GM12878 (cell line): Measurements from ENCODE around the gene SEC24C. TPM values are rescaled to one million over a fixed set of nuclear protein-coding genes. Genes with fewer than 3 reads are reported as not detected.

Experiments used
- ATF7 ChIP-seq: fragments of 450-650 bp; IDR thresholded peaks from 2 replicates; pipeline ENCODE4 v1.6.1; 2016; ENCODE audit warnings: low read depth, mild to moderate bottlenecking
- DPF2 ChIP-seq: fragments of 450-650 bp; IDR thresholded peaks from 2 replicates; pipeline ENCODE4 v1.6.1; 2017; ENCODE audit warnings: mild to moderate bottlenecking
- GATAD2B ChIP-seq: fragments of 450-650 bp; conservative IDR thresholded peaks from 2 replicates; pipeline ENCODE4 v1.6.1; 2017; ENCODE audit warnings: low read depth, mild to moderate bottlenecking, moderate library complexity
- HDAC6 ChIP-seq: fragments of 200-600 bp; sonication (generic); IDR thresholded peaks from one replicate; pipeline ENCODE4 v1.8.0; 2017; ENCODE audit warnings: antibody characterized with exemption; ENCODE audit not compliant: unreplicated experiment
- IKZF1 ChIP-seq: fragments of 450-650 bp; conservative IDR thresholded peaks from 2 replicates; pipeline ENCODE4 v1.6.1; 2017; ENCODE audit warnings: antibody characterized with exemption, mild to moderate bottlenecking
- IKZF2 ChIP-seq, 2 experiments: fragments of 450-650 bp; IDR thresholded peaks; 2 replicates each; pipeline ENCODE4 v1.6.1; 2017; ENCODE audit warnings: mild to moderate bottlenecking in 2 of 2, moderate library complexity in 2 of 2
- IRF4 ChIP-seq: IDR thresholded peaks from 2 replicates; pipeline ENCODE4 v1.6.1; 2011; ENCODE audit warnings: low read depth, low read length
- JUNB ChIP-seq: IDR thresholded peaks from 2 replicates; pipeline ENCODE4 v1.6.1; 2016; ENCODE audit warnings: antibody characterized with exemption, mild to moderate bottlenecking
- MYC ChIP-seq: IDR thresholded peaks from 2 replicates; pipeline ENCODE4 v1.6.1; 2011; ENCODE audit warnings: mild to moderate bottlenecking, low read length, moderate library complexity, inconsistent platforms; ENCODE audit not compliant: insufficient read depth, insufficient replicate concordance, insufficient read length, severe bottlenecking
- NR2C1 ChIP-seq: fragments of 450-650 bp; IDR thresholded peaks from 2 replicates; pipeline ENCODE4 v1.6.1; 2017; ENCODE audit warnings: antibody characterized with exemption, mild to moderate bottlenecking, moderate library complexity
- RAD51 ChIP-seq: fragments of 450-650 bp; IDR thresholded peaks from 2 replicates; pipeline ENCODE4 v1.6.1; 2016; ENCODE audit warnings: moderate library complexity, mild to moderate bottlenecking, inconsistent platforms
- SPI1 ChIP-seq: IDR thresholded peaks from 2 replicates; pipeline ENCODE4 v1.6.1; 2011; ENCODE audit warnings: low read depth, mild to moderate bottlenecking, low read length, moderate library complexity, borderline replicate concordance; ENCODE audit not compliant: insufficient read depth
- YY1 ChIP-seq: IDR thresholded peaks from 2 replicates; pipeline ENCODE4 v1.6.1; 2011; ENCODE audit warnings: low read depth, mild to moderate bottlenecking, low read length
- ZNF24 ChIP-seq: fragments of 450-650 bp; IDR thresholded peaks from 2 replicates; pipeline ENCODE4 v1.6.1; 2017; ENCODE audit warnings: antibody characterized with exemption, mild to moderate bottlenecking
- ZNF384 ChIP-seq: IDR thresholded peaks from 2 replicates; pipeline ENCODE4 v1.6.1; 2012; ENCODE audit warnings: low read depth, mild to moderate bottlenecking, low read length, improper control_type of control experiment, borderline replicate concordance
- polyA plus RNA-seq, 11 experiments: library from polyadenylated mRNA; depleted of rRNA in 4 of 11; unstranded in 6 of 11; stranded (reverse) in 5 of 11; fragments of >200 nt; fragmentation: Nextera tagmentation in 4 of 11; fragmentation: Illumina TruSeq in 1 of 11; extraction: Ambion mirVana in 4 of 11; extraction: Trizol in 1 of 11; gene quantifications; 1 replicate in 1 of 11; 2 replicates in 10 of 11; pipeline versions ENCODE4 v1.2.1 to v1.2.3, GENCODE V29; 2011 to 2016; ENCODE audit warnings: inconsistent platforms in 2 of 11, missing spikeins in 2 of 11, low read depth in 1 of 11
- total RNA-seq, 4 experiments: library from RNA; depleted of rRNA in 3 of 4; stranded (reverse); fragments of >200 nt in 3 of 4; fragmentation: Illumina TruSeq in 1 of 4; extraction: Trizol in 1 of 4; gene quantifications; 2 replicates each; pipeline versions ENCODE4 v1.2.1 to v1.2.3, GENCODE V29; 2013 to 2021
- TF ChIP-seq, protein P1 (sequence below): IDR thresholded peaks from 2 replicates; pipeline ENCODE4 v1.6.1; 2012; ENCODE audit warnings: mild to moderate bottlenecking, low read depth, low read length
- TF ChIP-seq, protein P2 (sequence below): fragments of 450-650 bp; IDR thresholded peaks from 2 replicates; pipeline ENCODE4 v1.6.1; 2017; ENCODE audit warnings: mild to moderate bottlenecking, moderate library complexity
- TF ChIP-seq, protein P3 (sequence below): IDR thresholded peaks from 2 replicates; pipeline ENCODE4 v1.6.1; 2012; ENCODE audit warnings: low read depth, low read length, improper control_type of control experiment
- TF ChIP-seq, protein P4 (sequence below): fragments of 450-650 bp; formaldehyde crosslinking; IDR thresholded peaks from 2 replicates; pipeline ENCODE4 v1.5.0; 2022; ENCODE audit warnings: mild to moderate bottlenecking, missing genetic modification characterization

SEC24C gene
- total and polyA plus RNA-seq, 10 of the 15 experiments (the other 5 are each of a cell fraction or from before 2014, with no cell fraction given) = 12.7 to 117 (median 73.8) TPM

DNA sequence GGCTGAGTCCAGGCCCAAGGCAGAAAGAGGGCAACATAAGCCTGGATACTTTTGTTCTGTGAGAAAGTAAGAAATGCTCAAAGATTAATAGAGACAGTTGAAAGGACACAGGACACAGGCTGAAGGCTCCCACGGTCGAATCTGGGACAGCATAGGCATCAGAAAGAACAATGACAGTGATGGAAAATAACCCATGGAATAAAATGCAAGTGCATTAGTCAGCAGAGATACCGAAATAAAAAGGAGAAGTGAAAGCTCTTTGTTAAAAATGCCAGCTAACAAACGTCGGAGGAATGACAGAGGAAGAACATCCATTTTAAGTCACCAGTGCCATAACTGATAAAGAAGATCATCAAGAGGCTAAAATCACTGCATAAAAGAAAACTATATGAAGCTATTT lies 26.6 kb upstream of the SEC24C start (continued):
- TF ChIP-seq, protein P1, sequence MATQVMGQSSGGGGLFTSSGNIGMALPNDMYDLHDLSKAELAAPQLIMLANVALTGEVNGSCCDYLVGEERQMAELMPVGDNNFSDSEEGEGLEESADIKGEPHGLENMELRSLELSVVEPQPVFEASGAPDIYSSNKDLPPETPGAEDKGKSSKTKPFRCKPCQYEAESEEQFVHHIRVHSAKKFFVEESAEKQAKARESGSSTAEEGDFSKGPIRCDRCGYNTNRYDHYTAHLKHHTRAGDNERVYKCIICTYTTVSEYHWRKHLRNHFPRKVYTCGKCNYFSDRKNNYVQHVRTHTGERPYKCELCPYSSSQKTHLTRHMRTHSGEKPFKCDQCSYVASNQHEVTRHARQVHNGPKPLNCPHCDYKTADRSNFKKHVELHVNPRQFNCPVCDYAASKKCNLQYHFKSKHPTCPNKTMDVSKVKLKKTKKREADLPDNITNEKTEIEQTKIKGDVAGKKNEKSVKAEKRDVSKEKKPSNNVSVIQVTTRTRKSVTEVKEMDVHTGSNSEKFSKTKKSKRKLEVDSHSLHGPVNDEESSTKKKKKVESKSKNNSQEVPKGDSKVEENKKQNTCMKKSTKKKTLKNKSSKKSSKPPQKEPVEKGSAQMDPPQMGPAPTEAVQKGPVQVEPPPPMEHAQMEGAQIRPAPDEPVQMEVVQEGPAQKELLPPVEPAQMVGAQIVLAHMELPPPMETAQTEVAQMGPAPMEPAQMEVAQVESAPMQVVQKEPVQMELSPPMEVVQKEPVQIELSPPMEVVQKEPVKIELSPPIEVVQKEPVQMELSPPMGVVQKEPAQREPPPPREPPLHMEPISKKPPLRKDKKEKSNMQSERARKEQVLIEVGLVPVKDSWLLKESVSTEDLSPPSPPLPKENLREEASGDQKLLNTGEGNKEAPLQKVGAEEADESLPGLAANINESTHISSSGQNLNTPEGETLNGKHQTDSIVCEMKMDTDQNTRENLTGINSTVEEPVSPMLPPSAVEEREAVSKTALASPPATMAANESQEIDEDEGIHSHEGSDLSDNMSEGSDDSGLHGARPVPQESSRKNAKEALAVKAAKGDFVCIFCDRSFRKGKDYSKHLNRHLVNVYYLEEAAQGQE = no peak
- TF ChIP-seq IRF4 (peak; percentile 73), JUNB (no peak), YY1 (peak; percentile 58; the same call in 1 of the 2 replicates), DPF2 (no peak), NR2C1 (peak; percentile 33; the same call in 1 of the 2 replicates), GATAD2B (no peak), MYC (no peak), IKZF1 (peak; percentile 56), ATF7 (no peak), SPI1 (peak; percentile 97), HDAC6 (no peak), ZNF24 (no peak), ZNF384 (no peak), RAD51 (no peak), IKZF2 (IDR thresholded peaks at IDR 0.05) (peak; percentile 70 to 82; a peak in 3 of 4 replicates)
- TF ChIP-seq, protein P2, sequence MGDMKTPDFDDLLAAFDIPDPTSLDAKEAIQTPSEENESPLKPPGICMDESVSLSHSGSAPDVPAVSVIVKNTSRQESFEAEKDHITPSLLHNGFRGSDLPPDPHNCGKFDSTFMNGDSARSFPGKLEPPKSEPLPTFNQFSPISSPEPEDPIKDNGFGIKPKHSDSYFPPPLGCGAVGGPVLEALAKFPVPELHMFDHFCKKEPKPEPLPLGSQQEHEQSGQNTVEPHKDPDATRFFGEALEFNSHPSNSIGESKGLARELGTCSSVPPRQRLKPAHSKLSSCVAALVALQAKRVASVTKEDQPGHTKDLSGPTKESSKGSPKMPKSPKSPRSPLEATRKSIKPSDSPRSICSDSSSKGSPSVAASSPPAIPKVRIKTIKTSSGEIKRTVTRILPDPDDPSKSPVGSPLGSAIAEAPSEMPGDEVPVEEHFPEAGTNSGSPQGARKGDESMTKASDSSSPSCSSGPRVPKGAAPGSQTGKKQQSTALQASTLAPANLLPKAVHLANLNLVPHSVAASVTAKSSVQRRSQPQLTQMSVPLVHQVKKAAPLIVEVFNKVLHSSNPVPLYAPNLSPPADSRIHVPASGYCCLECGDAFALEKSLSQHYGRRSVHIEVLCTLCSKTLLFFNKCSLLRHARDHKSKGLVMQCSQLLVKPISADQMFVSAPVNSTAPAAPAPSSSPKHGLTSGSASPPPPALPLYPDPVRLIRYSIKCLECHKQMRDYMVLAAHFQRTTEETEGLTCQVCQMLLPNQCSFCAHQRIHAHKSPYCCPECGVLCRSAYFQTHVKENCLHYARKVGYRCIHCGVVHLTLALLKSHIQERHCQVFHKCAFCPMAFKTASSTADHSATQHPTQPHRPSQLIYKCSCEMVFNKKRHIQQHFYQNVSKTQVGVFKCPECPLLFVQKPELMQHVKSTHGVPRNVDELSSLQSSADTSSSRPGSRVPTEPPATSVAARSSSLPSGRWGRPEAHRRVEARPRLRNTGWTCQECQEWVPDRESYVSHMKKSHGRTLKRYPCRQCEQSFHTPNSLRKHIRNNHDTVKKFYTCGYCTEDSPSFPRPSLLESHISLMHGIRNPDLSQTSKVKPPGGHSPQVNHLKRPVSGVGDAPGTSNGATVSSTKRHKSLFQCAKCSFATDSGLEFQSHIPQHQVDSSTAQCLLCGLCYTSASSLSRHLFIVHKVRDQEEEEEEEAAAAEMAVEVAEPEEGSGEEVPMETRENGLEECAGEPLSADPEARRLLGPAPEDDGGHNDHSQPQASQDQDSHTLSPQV = no peak
- TF ChIP-seq, protein P3, sequence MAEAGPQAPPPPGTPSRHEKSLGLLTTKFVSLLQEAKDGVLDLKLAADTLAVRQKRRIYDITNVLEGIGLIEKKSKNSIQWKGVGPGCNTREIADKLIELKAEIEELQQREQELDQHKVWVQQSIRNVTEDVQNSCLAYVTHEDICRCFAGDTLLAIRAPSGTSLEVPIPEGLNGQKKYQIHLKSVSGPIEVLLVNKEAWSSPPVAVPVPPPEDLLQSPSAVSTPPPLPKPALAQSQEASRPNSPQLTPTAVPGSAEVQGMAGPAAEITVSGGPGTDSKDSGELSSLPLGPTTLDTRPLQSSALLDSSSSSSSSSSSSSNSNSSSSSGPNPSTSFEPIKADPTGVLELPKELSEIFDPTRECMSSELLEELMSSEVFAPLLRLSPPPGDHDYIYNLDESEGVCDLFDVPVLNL = no peak
- TF ChIP-seq, protein P4, sequence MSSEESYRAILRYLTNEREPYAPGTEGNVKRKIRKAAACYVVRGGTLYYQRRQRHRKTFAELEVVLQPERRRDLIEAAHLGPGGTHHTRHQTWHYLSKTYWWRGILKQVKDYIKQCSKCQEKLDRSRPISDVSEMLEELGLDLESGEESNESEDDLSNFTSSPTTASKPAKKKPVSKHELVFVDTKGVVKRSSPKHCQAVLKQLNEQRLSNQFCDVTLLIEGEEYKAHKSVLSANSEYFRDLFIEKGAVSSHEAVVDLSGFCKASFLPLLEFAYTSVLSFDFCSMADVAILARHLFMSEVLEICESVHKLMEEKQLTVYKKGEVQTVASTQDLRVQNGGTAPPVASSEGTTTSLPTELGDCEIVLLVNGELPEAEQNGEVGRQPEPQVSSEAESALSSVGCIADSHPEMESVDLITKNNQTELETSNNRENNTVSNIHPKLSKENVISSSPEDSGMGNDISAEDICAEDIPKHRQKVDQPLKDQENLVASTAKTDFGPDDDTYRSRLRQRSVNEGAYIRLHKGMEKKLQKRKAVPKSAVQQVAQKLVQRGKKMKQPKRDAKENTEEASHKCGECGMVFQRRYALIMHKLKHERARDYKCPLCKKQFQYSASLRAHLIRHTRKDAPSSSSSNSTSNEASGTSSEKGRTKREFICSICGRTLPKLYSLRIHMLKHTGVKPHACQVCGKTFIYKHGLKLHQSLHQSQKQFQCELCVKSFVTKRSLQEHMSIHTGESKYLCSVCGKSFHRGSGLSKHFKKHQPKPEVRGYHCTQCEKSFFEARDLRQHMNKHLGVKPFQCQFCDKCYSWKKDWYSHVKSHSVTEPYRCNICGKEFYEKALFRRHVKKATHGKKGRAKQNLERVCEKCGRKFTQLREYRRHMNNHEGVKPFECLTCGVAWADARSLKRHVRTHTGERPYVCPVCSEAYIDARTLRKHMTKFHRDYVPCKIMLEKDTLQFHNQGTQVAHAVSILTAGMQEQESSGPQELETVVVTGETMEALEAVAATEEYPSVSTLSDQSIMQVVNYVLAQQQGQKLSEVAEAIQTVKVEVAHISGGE = no peak
